Middle frontal gyrus (tissue), 1 donor: Measurements from ENCODE around the gene XPA.

Source experiments
- DNase-seq: peaks from one replicate; pipeline ENCODE4 v3.0.0-alpha.2; 2015; ENCODE audit warnings: low spot score; ENCODE audit errors: extremely low spot score

The XPA gene

GRCh38 chr9:97658707-97659106 is 38.4 kb downstream of the XPA start:
- DNase-seq: no peak

- no peak for DNase-seq
These were observed 45.5 kb downstream of the XPA start for GRCh38 chr9:97651646-97652045.

DNA sequence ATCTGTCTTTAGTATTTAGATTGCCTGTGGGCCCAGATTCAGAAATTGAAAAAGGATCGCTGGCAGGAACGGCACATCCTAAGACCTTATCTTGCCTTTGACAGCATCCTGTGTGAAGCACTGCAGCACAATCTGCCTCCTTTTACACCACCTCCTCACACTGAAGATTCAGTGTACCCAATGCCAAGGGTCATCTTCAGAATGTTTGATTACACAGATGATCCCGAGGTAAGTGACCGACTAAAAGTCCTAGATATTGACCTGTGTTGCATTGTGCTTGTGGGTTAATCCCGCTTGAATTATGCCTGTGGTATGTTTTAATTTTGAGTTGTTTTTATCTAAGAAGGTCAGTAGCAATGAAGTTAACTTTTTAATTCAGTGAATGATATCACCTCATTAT is 49.1 kb downstream of the XPA start:
- DNase-seq: no peak

DNA sequence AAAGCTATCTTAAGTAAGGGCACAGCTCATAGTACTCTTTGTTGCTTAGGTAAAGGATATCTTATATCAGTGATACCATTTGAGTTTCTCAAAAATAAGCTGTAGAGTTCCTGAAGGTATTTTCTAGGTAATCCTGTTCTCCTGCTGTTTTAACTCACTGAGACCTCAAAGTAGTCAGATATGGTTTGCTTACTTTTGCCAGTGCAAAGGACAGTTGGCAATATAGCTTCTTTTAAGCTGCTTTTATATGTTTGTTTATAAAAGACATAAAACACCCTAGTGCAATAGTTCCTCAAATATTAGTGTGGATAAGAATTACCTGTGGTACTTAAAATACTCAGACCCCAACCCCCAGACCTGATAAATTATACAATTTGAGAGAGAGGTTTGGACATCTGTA is 51.4 kb downstream of the XPA start:
- no peak for DNase-seq

GRCh38 chr9:97640325-97640724 is 56.8 kb downstream of the XPA start:
- no peak for DNase-seq

DNA sequence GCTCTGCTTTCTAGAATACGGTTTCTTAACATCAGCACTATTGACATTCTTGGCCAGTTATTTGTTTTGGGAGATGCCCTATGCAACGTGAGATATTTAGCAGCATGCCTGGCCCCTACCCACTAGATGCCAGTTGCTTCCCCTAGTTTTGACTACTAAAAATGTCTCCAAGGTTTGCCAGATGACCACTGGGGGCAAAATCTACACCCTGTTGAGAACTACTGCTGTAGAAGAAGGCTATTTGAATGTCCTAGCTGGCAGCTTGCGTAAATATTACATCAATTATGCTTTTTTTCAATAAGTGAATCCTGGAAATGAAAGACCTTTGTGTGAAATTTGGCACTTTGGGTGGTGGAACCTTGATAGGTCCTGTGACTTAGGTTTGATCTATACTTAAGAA is 58.5 kb downstream of the XPA start:
- no peak for DNase-seq

GRCh38 chr9:97636903-97637302 is 60.2 kb downstream of the XPA start:
- DNase-seq: no peak

DNA sequence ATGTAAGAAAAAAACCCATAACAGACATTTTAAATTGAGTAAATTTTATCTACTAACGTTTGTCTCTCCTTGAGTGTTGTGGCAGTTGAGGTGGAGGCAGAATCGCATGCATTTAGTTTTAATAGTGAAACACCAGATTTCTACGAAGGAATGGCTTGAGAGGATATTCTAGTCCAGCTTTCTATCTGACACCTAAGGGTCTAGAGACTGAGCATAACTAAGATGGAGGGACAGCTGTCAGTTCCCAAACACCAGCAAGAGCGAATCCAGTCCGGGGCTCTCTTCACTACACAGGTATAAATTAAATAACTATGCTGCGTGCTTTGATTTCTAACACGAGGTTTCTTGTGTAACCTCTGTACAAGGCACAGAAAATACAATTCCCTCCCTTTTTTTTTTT is 62.1 kb downstream of the XPA start:
- no peak for DNase-seq

GRCh38 chr9:97633859-97634490 is 63.2 kb downstream of the XPA start:
- DNase-seq: no peak

GRCh38 chr9:97632985-97633858 is 63.9 kb downstream of the XPA start, which contains the start of the genes NCBP1 and TSTD2:
TSS of gene NCBP1 (plus strand) at chr9:97633821. CDS start at chr9:97633882, 61 bp downstream.
TSS of gene TSTD2 (minus strand) at chr9:97633368. CDS start at chr9:97627562, 5,806 bp downstream.
- DNase-seq: peak; percentile 94

DNA sequence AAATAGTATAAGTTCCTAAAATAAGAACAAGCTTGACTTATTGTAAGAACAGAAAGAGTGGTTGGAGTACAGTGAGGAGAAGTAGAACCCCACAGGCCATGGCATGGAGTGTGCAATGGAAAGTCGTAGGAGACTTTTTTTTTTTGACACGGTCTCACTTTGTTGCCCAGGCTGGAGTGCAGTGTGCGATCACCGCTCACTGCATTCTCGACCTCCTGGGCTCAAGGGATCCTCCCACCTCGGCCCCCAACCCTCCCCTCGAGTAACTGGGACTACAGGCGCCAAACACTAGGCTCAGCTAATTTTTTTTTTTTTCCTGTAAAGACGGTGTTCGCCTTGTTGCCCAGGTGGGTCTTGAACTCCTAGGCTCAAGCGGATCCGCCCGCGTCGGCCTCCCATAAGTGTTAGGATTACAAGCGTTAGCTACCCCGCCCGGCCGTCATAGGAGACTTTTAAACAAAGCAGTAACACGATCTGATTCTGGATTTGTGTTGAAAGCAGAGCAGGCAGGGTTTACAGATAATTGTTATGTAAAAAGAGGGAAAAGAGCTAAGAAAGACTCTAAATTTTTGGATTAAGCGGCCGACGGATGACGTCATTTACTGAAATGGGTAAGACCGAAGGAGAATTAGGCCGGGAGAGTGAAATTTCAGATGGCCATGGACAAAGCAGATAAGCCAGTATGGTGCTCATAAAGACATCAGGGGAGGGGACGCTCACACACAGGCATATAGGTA is 64.7 kb downstream of the XPA start:
- DNase-seq: peak; percentile 22

DNA sequence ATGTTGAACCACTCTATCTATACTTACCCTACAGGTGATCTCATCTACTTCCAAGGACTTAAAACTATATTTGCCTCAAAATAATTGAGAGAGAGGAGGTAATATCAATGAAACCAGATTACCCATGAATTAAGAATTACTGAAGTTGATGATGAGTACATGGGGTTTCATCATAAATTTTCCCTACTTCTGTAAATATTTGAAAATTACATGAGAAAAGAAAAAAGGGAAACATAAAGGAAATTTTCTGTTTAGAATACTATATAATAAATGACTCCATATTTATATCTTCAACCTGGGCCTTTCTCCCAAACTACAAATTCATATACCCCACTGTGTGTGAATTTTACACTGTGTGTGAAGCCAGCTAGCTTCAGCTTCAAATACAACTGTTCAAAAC is 66.5 kb downstream of the XPA start:
- no peak for DNase-seq

DNA sequence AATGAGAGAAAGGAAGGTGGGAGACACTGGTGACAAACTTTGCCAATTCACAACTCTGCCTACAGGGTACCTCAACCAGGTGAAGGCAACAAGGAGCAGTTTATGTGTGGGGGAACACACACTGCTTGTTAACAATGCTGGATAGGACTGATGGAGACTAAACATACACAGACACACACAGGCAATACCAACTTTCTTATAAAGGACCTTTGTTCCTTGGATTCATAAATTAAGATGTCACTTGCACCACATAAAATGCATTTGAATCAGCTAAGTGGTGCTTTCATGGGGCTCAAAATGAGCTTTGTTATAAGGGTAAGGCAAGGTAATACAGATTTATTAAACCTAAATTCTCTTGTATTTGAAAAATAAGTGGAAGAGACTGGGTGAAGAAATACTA is 68.0 kb downstream of the XPA start:
- DNase-seq: no peak

DNA sequence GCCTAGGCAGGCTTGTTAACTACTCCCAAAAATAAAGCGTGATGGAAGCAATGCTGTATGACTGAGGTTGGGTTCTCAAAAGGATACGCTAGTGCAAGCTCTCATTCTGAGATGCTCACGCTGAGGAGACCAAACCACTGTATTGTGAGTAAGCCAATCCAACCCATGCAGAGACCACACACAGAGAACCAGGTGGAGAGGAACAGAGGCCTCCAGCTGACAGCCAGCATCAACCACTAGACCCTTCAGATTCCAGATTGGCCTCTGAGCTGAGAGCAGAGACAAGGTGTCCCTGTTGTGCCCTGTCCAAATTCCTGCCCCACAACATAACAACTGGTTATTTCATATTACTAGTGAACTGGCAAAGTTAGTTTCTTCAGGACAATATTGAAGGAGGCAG is 68.5 kb downstream of the XPA start:
- DNase-seq: no peak

GRCh38 chr9:97627624-97628023 is 69.5 kb downstream of the XPA start:
- DNase-seq: no peak

DNA sequence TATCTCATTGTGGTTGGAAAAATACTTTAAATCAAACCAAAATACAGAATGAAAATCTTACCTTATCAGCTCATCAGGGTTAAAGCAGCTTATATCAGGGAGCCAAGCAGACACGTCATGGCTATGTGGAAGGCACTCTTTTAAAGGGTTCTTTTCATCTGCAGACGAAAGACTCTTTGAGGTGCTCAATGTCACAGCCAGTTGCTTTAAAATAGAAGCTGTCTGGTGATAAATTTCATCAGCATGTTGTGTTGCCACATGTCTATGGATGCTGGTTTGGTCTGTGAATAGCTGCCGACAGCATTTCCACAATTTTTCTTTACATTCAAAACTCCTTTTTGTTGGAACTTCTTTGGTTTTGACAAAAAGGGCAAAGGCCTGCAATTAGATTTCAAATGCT is 71.5 kb downstream of the XPA start:
- no peak for DNase-seq
